G401.6 (cell line): ENCODE data around the gene MEIG1.
"Not testable (repeated sequence)": the region's sequence is repeated elsewhere in the genome, so short reads cannot be mapped to it uniquely, and the experiment has no call there.

Experiments used
- FAIRE-seq: peaks from 2 replicates; lab custom pipeline; 2012; peaks lifted over from hg19 to GRCh38; lab: Jason Lieb, UNC

The MEIG1 gene, protein sequence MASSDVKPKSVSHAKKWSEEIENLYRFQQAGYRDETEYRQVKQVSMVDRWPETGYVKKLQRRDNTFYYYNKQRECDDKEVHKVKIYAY

GRCh38 chr10:14959221-14960057 is at the start of gene MEIG1:
Gene MEIG1 (plus strand): TSS chr10:14959388. CDS start chr10:14966469, 7,081 bp downstream.
- peak; percentile 89 for FAIRE-seq

DNA sequence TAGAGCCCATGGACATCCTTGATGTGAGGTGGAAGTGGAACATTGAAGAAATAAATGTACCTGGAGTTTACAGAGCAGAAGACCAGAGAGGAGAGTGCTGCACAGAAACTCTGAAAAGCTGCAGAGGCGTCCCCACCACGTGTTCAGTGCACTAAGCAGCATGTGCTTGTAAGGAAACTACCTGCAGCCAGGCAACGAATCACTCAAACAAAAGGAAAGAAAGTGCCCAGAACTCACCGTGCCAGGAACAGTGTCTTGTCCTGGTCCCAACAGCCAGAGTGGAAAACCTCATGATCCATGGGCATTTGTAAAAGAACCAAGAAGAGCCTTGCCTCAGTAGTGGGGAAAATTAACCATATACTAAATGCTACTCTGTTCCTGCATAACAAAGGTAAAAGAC is 48.2 kb upstream of the MEIG1 start:
- no peak for FAIRE-seq

- no peak for FAIRE-seq
These were observed 47.4 kb upstream of the MEIG1 start for GRCh38 chr10:14911801-14912200.

GRCh38 chr10:14916600-14916999 is 42.6 kb upstream of the MEIG1 start:
- FAIRE-seq = no peak

DNA sequence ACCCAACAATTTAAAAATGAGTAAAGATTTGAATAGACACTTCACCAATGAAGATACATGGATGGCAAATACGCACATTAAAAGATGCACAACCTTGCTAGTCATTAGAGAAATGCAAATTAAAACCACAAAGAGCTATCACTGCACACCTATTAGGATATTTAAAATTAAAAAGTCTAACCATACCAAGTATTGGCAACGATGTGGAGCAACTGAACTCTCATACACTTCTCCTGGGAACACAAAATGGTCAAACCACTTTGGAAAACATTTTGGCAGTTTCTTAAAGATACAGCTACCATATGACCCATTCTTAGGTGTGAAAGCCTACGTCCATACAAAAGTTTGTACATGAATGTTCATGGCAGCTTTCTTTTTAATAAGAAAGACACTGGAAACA is 41.4 kb upstream of the MEIG1 start:
- FAIRE-seq = no peak

DNA sequence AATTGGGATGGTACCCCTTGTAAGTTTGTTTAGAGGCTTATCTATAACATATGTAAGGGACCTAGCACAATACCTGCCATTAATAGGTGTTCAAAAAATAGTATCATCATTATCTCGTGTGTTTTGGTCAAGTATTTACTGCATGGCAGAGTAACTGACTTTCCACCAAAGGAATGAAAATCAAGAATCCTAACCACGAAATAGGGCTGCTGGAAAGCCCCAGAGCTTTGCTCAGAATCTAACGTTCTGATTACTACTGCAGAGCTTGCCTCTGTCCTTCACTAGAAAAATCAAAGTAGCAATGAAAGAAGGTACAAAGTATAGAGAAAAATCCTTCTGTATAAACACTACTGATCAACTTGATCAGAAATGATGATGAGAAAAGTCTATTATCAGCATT is 40.2 kb upstream of the MEIG1 start:
- FAIRE-seq = no peak

GRCh38 chr10:14924013-14924412 is 35.2 kb upstream of the MEIG1 start:
- no peak for FAIRE-seq

DNA sequence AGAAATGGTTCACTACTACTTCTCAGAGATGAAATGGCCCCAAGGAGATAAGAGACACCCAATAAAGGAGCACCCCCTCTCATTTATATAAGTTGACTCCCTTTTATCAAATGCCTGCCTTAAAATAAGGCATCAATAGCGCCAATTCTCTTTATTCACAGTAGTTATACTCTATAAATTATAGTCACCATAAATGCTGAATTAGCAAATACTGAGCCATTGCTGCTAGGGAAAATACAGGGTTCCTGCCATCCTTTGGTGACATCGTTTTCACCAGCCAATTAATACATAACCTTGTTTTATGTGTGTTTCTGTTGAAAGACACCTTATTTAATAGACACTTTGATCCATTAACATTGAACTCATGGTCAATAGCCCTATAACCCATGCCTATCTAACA is 33.9 kb upstream of the MEIG1 start:
- no peak for FAIRE-seq

DNA sequence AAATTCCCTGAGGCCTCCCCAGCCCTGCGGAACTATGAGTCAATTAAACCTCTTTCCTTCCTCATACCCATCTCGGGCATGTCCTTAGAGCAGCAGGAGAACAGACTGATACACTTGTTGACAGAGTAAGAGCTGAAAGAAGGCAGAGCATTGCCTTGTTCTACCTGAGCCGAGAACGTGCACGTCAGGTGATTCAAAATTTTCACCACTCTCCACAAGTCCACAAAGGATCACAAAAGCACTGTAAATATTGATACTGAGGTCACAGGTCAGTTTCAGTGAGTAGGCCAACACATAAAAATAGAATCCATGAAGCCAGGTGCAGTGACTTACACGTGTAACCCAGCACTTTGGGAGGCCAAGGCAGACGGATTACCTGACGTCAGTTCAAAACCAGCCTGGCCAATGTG is 33.1 kb upstream of the MEIG1 start:
- no peak for FAIRE-seq

- FAIRE-seq = no peak
These were observed 32.3 kb upstream of the MEIG1 start for GRCh38 chr10:14926722-14927416.

GRCh38 chr10:14930610-14931009 is 28.6 kb upstream of the MEIG1 start:
- FAIRE-seq = no peak

DNA sequence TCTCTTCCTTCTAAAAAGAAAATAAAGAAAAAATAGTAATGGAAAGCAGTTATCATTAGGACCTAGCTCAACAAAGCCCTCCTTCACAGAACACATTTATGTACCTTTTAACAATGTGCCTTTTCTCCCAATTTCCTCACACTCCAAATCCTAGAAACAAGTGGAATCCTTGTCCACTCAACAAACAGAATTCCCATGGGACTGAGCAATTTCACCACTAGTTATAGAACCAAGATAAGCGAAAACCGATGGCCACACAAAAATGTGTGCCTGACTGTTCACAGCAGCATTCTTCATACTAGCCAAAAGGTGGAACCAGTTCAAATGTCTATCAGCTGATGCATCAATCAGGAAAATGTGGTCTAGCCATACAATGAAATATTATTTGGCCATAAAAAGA is 22.6 kb upstream of the MEIG1 start:
- FAIRE-seq = no peak

GRCh38 chr10:14938971-14939370 is 20.2 kb upstream of the MEIG1 start:
- not testable (repeated sequence) for FAIRE-seq

GRCh38 chr10:14942147-14942949 is 16.8 kb upstream of the MEIG1 start:
- not testable (repeated sequence) for FAIRE-seq

DNA sequence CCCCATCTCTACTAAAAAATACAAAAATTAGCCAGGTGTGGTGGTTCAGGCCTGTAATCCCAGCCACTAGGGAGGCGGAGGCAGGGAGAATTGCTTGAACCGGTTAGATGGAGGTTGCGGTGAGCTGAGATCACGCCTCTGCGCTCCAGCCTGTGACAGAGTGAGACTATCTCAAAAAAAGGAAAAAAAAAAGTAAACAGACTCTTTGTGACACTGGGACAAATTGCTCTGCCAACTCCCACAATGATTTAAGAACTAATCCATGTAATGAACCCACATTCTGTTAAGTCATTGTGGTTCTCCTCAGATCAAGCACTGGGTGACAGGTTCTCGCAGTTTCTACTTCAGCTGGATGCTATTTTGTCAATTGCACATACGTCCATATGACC is 16.2 kb upstream of the MEIG1 start:
- FAIRE-seq = not testable (repeated sequence)

DNA sequence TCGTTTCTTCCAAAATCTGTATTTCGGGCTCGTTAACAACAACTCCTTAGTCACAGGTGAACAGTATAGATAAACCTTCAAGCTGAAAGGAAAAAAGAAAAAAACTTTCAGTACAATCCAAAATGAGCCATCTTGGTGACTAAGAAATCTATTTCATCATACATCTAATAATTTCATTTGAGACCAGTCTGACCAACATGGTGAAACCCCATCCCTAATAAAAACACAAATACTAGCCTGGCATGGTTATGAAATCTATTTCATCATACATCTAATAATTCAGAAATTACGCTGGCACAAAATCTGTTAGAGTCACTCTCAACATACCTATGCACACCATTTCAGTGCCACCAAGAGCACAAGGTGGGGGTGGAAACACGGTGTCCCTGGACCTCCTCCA is 14.1 kb upstream of the MEIG1 start:
- FAIRE-seq = no peak

DNA sequence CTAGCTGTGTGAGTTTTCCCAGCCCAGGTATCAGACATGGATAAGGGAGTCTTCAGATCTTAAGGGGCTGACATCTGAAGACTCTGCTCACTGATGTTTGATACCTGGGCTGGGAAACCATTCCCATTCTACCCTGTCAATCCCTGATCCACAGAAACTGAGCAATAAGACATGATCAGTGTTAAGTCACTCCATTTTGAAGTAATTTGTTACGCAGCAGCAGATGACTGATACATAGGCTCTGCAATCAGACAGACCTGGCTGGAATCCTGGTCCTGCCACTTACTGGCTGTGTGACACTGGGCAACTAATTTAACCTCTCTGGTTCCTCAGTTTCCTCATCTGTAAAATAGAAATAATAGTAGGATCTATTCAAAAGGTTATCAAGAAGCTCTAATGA is 11.9 kb upstream of the MEIG1 start:
- FAIRE-seq = no peak

- no peak for FAIRE-seq
These were observed 9.9 kb upstream of the MEIG1 start for GRCh38 chr10:14949291-14949690.

GRCh38 chr10:14952851-14953423 is 6.3 kb upstream of the MEIG1 start:
- no peak for FAIRE-seq

DNA sequence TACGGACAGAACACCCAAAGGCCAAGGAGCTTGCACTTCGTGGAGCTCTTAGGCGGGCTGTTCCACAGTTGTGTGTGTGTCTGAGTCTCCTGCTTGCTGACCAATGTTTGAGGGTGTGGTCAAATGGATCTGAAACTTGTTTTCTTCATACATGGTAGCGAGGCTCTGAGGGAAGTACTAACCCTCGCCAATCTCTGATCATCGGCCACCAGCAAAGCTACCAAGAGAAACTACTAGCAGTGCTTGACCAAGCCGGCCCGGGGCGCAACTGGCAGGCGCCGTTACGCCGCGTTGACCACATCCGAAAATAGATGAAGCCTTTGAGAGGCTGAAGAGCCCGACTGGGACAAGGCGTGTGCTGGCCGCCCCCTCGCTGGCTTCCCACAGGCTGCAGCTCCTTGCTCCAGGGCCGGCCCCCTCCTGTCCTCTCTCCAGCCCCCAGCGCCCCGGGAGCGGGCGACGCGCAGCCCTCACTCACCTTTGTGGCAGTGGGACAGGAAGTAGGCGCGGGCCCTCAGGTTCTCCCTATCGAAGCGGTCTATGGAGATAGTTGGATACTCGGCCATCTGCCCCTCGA is 5.7 kb upstream of the MEIG1 start:
- FAIRE-seq = no peak

- FAIRE-seq = peak; percentile 84
These were observed 5.0 kb upstream of the MEIG1 start, which contains the start of gene DCLRE1C for GRCh38 chr10:14954001-14954770. Gene DCLRE1C (minus strand): TSS chr10:14954096. CDS start chr10:14954010, 86 bp downstream.
